Testis (tissue), 2 donors: ENCODE results near the gene SHTN1.

Experiments
- POLR2A ChIP-seq: fragments of 450-650 bp; IDR thresholded peaks from one replicate; pipeline ENCODE4 v1.6.1; 2017; ENCODE audit warnings: antibody characterized with exemption, mild to moderate bottlenecking, moderate library complexity
- TF ChIP-seq, protein P1 (sequence below), 3 experiments: fragments of 450-650 bp in 2 of 3; fragments of 200-600 bp in 1 of 3; sonication (generic) in 1 of 3; IDR thresholded peaks; one replicate each; pipeline ENCODE4 v1.5.1; 2016 to 2019; ENCODE audit warnings: antibody characterized with exemption in 3 of 3, mild to moderate bottlenecking in 2 of 3, moderate library complexity in 1 of 3

DNA sequence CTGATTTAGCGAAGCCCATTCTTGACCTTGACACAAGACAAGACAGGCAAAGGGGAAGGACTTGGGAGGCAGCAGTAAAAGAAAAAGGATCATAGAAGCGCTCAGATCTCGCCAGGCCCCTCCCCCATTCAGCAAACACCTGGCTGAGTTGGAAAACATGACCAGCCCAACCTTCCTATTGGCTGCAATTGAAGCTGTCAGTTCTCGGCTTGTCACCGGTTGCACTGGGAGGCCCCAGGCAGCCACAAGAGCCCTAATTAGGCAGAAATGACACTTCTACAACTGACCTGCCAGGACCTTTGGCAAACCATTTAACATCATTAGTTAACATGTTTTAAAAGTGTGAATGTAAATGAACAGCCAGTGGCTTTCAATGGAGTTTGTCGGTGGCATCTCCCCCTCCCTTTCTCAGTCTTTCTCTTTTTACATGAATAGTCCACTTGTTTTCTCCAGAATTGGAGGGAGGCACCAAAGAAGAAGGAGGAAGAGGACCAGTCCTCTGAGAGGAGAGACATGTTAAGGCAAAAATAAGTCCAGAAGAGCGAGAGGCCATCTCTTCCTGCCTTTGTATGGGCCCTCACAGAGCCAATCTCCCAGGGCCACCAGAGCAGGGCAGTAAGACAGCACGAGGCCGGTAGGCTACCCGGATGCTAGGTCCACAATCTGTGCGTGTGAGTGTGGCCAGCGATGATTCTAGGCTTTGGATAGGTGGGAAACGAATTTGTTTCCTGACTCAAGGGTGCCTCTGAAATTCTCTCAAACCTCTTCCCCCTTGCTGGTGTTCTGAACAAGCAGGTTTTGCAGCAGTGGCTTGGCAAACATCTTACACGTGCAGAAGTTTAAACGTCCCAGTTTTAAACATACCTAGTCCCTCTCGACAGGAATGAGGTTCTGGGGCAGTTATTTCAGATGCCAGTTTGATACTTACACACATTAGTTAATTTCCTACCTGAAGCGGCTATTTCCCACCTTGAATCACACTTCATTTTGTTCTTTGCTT lies 170.7 kb downstream of the SHTN1 start:
- TF ChIP-seq, protein P1, sequence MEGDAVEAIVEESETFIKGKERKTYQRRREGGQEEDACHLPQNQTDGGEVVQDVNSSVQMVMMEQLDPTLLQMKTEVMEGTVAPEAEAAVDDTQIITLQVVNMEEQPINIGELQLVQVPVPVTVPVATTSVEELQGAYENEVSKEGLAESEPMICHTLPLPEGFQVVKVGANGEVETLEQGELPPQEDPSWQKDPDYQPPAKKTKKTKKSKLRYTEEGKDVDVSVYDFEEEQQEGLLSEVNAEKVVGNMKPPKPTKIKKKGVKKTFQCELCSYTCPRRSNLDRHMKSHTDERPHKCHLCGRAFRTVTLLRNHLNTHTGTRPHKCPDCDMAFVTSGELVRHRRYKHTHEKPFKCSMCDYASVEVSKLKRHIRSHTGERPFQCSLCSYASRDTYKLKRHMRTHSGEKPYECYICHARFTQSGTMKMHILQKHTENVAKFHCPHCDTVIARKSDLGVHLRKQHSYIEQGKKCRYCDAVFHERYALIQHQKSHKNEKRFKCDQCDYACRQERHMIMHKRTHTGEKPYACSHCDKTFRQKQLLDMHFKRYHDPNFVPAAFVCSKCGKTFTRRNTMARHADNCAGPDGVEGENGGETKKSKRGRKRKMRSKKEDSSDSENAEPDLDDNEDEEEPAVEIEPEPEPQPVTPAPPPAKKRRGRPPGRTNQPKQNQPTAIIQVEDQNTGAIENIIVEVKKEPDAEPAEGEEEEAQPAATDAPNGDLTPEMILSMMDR (IDR thresholded peaks at IDR 0.05): no peak
- TF ChIP-seq POLR2A: no peak
